GM06990 (cell line): ENCODE results near the gene EIF4EBP3.

Experiments
- DNase-seq: peaks from one replicate; pipeline ENCODE4 v3.0.0-alpha.2; 2011; ENCODE audit not compliant: insufficient read length; ENCODE audit errors: extremely low read depth
- H3K27me3 ChIP-seq: replicated peaks from 2 replicates; pipeline ENCODE4 v1.6.0; 2011; ENCODE audit warnings: low read length; ENCODE audit not compliant: control insufficient read depth, insufficient read depth
- H3K36me3 ChIP-seq: 2 replicates; pipeline ENCODE4 v1.5.1; 2011; ENCODE audit warnings: low read length; ENCODE audit not compliant: control insufficient read depth, insufficient read depth
- H3K4me3 ChIP-seq: replicated peaks from 2 replicates; pipeline ENCODE4 v1.5.1; 2011; ENCODE audit warnings: low read depth, mild to moderate bottlenecking, control low read depth, low read length
- CTCF ChIP-seq: IDR thresholded peaks from 2 replicates; pipeline ENCODE4 v1.5.1; 2011; ENCODE audit warnings: low read length, control low read depth, mild to moderate bottlenecking, inconsistent platforms; ENCODE audit not compliant: insufficient read depth, poor library complexity, severe bottlenecking

EIF4EBP3 gene

GRCh38 chr5:140595538-140596300, 48.3 kb downstream of the EIF4EBP3 start:
- no peaks in the 10 kb centered on the region for H3K27me3 ChIP-seq
- no peak for TF ChIP-seq CTCF
- no peak overlapping the region for H3K4me3 ChIP-seq
- DNase-seq: no peak
- H3K36me3 ChIP-seq: no peaks in the 10 kb centered on the region

GRCh38 chr5:140596321-140596741, 48.9 kb downstream of the EIF4EBP3 start:
- TF ChIP-seq CTCF: no peak
- no peak overlapping the region for H3K4me3 ChIP-seq
- no peaks in the 10 kb centered on the region for H3K36me3 ChIP-seq
- no peak for DNase-seq
- H3K27me3 ChIP-seq: no peaks in the 10 kb centered on the region

GRCh38 chr5:140598836-140599235, 51.4 kb downstream of the EIF4EBP3 start:
- TF ChIP-seq CTCF: no peak
- no peak overlapping the region for H3K4me3 ChIP-seq
- DNase-seq: no peak
- no peaks in the 10 kb centered on the region for H3K36me3 ChIP-seq
- no peaks in the 10 kb centered on the region for H3K27me3 ChIP-seq
